Tibial nerve (tissue), 4 donors: ENCODE data around the gene KLF11.

Source experiments
- CTCF ChIP-seq, 5 experiments: fragments of 200-600 bp in 3 of 5; fragments of 450-650 bp in 2 of 5; sonication (generic) in 3 of 5; IDR thresholded peaks; one replicate each; pipeline ENCODE4 v1.5.1; 2016 to 2019; ENCODE audit warnings: antibody characterized with exemption in 5 of 5, mild to moderate bottlenecking in 3 of 5, moderate library complexity in 2 of 5
- EP300 ChIP-seq, 2 donors: sonication (generic); formaldehyde crosslinking; IDR thresholded peaks; one replicate each; pipeline ENCODE4 v1.6.1; 2017; ENCODE audit warnings: antibody characterized with exemption in 2 of 2, mild to moderate bottlenecking in 1 of 2
- POLR2A ChIP-seq, 2 donors: fragments of 450-650 bp; IDR thresholded peaks; one replicate each; pipeline ENCODE4 v1.6.1; 2017; ENCODE audit warnings: antibody characterized with exemption in 2 of 2, mild to moderate bottlenecking in 2 of 2, moderate library complexity in 2 of 2

- TF ChIP-seq CTCF (IDR thresholded peaks at IDR 0.05) (no peak), POLR2A (IDR thresholded peaks at IDR 0.05) (no peak), EP300 (IDR thresholded peaks at IDR 0.05) (no peak)
Observed at GRCh38 chr2:10001586-10001985, 41.8 kb upstream of the KLF11 start.
